H1 (cell line): ENCODE measurements around the gene LRRC9. TPM values are rescaled to one million over a fixed set of nuclear protein-coding genes. Genes with fewer than 3 reads are reported as not detected.

Experiments
- CTCF ChIA-PET: fragments of 300-600 bp; sonication (Branson Sonifier 250); formaldehyde crosslinking; loops from one replicate; lab custom pipeline; 2021; ENCODE audit not compliant: partially characterized antibody; lab: Charles Lee
- POLR2A ChIA-PET: fragments of 300-600 bp; sonication (Branson Sonifier 250); formaldehyde crosslinking; loops from one replicate; lab custom pipeline; 2021; ENCODE audit warnings: inconsistent platforms; ENCODE audit not compliant: partially characterized antibody; lab: Charles Lee
- DNase-seq, 2 experiments: peaks; one replicate each; pipeline versions ENCODE4 v3.0.0 to v3.0.0-alpha.2; 2010 to 2022; ENCODE audit warnings: low spot score in 2 of 2, low read depth in 1 of 2, mixed read lengths in 1 of 2
- FAIRE-seq: peaks from 2 replicates; lab custom pipeline; 2011; peaks lifted over from hg19 to GRCh38; lab: Jason Lieb, UNC
- H2AFZ ChIP-seq: 2 replicates; pipeline ENCODE4 v1.8.1; 2012; ENCODE audit warnings: low read length, inconsistent platforms
- H2AK5ac ChIP-seq: 2 replicates; pipeline ENCODE4 v1.6.1; 2013; ENCODE audit warnings: low read depth, low read length
- H2BK120ac ChIP-seq: replicated peaks from 2 replicates; pipeline ENCODE3; 2013; ENCODE audit warnings: low read depth, low read length, inconsistent platforms
- H2BK12ac ChIP-seq: 2 replicates; pipeline ENCODE4 v1.6.1; 2013; ENCODE audit warnings: low read depth, low read length
- H2BK15ac ChIP-seq: 2 replicates; pipeline ENCODE4 v1.6.1; 2013; ENCODE audit warnings: low read length
- H2BK20ac ChIP-seq: 2 replicates; pipeline ENCODE4 v1.6.1; 2013; ENCODE audit warnings: low read length
- H2BK5ac ChIP-seq: 2 replicates; pipeline ENCODE4 v1.6.1; 2013; ENCODE audit warnings: low read depth, low read length
- H3K14ac ChIP-seq: 2 replicates; pipeline ENCODE4 v1.6.1; 2013; ENCODE audit warnings: inconsistent platforms; ENCODE audit not compliant: insufficient read length
- H3K18ac ChIP-seq: 2 replicates; pipeline ENCODE4 v1.6.1; 2013; ENCODE audit warnings: low read length; ENCODE audit errors: extremely low read depth
- H3K23ac ChIP-seq: 2 replicates; pipeline ENCODE4 v1.6.1; 2013; ENCODE audit warnings: inconsistent platforms; ENCODE audit not compliant: insufficient read length
- H3K23me2 ChIP-seq: 2 replicates; pipeline ENCODE4 v1.6.1; 2013; ENCODE audit warnings: low read depth, low read length
- H3K27ac ChIP-seq: 2 replicates; pipeline ENCODE4 v1.6.1; 2011; ENCODE audit warnings: low read depth, low read length, inconsistent platforms
- H3K27me3 ChIP-seq, 4 experiments: replicated peaks in 1 of 4; 1 replicate in 1 of 4; 2 replicates in 3 of 4; pipeline versions ENCODE4 v1.6.1 to v1.8.1; 2011 to 2013; ENCODE audit warnings: low read length in 3 of 4, mild to moderate bottlenecking in 3 of 4, inconsistent platforms in 2 of 4, mixed read lengths in 2 of 4, moderate library complexity in 1 of 4; ENCODE audit not compliant: control insufficient read depth in 3 of 4, insufficient read depth in 3 of 4; ENCODE audit errors: extremely low read depth in 1 of 4
- H3K36me3 ChIP-seq, 4 experiments: 2 replicates each; pipeline versions ENCODE4 v1.6.1 to v1.8.1; 2011 to 2013; ENCODE audit warnings: mild to moderate bottlenecking in 4 of 4, low read length in 3 of 4, moderate library complexity in 2 of 4, control low read depth in 1 of 4, inconsistent platforms in 1 of 4; ENCODE audit not compliant: insufficient read depth in 4 of 4, control insufficient read depth in 2 of 4
- H3K4ac ChIP-seq: replicated peaks from 2 replicates; pipeline ENCODE3; 2013; ENCODE audit warnings: low read length, low read depth, mixed read lengths, inconsistent platforms; ENCODE audit not compliant: insufficient read length
- H3K4me1 ChIP-seq, 4 experiments: replicated peaks in 1 of 4; 1 replicate in 1 of 4; 2 replicates in 3 of 4; pipeline versions ENCODE4 v1.6.1 to v1.8.1; 2011 to 2013; ENCODE audit warnings: low read length in 3 of 4, inconsistent platforms in 2 of 4, mixed read lengths in 1 of 4; ENCODE audit not compliant: insufficient read depth in 4 of 4, control insufficient read depth in 3 of 4
- H3K4me2 ChIP-seq, 2 experiments: 2 replicates each; pipeline versions ENCODE4 v1.6.1 to v1.8.1; 2011 to 2013; ENCODE audit warnings: low read depth in 2 of 2, low read length in 2 of 2, control low read depth in 1 of 2, inconsistent platforms in 1 of 2, mild to moderate bottlenecking in 1 of 2; ENCODE audit not compliant: insufficient read depth in 1 of 2
- H3K4me3 ChIP-seq, 4 experiments: fragments of 200-600, 300-600 bp in 1 of 4; sonication (generic), shearing (Covaris generic), sonication (Bioruptor Twin) in 1 of 4; 2 replicates each; pipeline versions ENCODE4 v1.5.1 to v1.8.1; 2011 to 2016; ENCODE audit warnings: low read length in 4 of 4, low read depth in 3 of 4, control low read depth in 2 of 4, inconsistent platforms in 2 of 4, mild to moderate bottlenecking in 2 of 4, mixed read lengths in 1 of 4, moderate library complexity in 1 of 4; ENCODE audit not compliant: insufficient read depth in 2 of 4; ENCODE audit errors: extremely low read depth in 1 of 4
- H3K56ac ChIP-seq: replicated peaks from 2 replicates; pipeline ENCODE3; 2013; ENCODE audit warnings: low read depth, mild to moderate bottlenecking, mixed read lengths, low read length, inconsistent platforms; ENCODE audit not compliant: insufficient read length
- H3K79me1 ChIP-seq: 2 replicates; pipeline ENCODE4 v1.6.1; 2013; ENCODE audit warnings: low read depth, low read length, control low read depth
- H3K79me2 ChIP-seq, 2 experiments: 2 replicates each; pipeline versions ENCODE4 v1.6.1 to v1.8.1; 2012 to 2013; ENCODE audit warnings: low read length in 2 of 2, mild to moderate bottlenecking in 2 of 2, inconsistent platforms in 1 of 2; ENCODE audit not compliant: insufficient read depth in 2 of 2, control insufficient read depth in 1 of 2
- H3K9ac ChIP-seq, 4 experiments: replicated peaks in 1 of 4; 1 replicate in 1 of 4; 2 replicates in 3 of 4; pipeline versions ENCODE4 v1.6.1 to v1.8.1; 2011 to 2013; ENCODE audit warnings: low read depth in 3 of 4, low read length in 3 of 4, control low read depth in 2 of 4, mild to moderate bottlenecking in 2 of 4, moderate library complexity in 2 of 4, inconsistent platforms in 1 of 4; ENCODE audit errors: extremely low read depth in 1 of 4
- H3K9me3 ChIP-seq, 2 experiments: 2 replicates each; pipeline versions ENCODE4 v1.6.1 to v1.8.1; 2012 to 2013; ENCODE audit warnings: mild to moderate bottlenecking in 2 of 2, moderate library complexity in 2 of 2, control low read depth in 1 of 2, inconsistent platforms in 1 of 2, low read depth in 1 of 2, low read length in 1 of 2, mixed read lengths in 1 of 2; ENCODE audit not compliant: insufficient read depth in 2 of 2
- H4K20me1 ChIP-seq, 2 experiments: replicated peaks in 1 of 2; 2 replicates each; pipeline versions ENCODE3 to v1.8.1; 2011 to 2013; ENCODE audit warnings: inconsistent platforms in 2 of 2, low read length in 2 of 2, mild to moderate bottlenecking in 1 of 2; ENCODE audit not compliant: insufficient read depth in 2 of 2, control insufficient read depth in 1 of 2
- H4K5ac ChIP-seq: 2 replicates; pipeline ENCODE4 v1.6.1; 2013; ENCODE audit warnings: low read length, low read depth, mixed read lengths, inconsistent platforms; ENCODE audit not compliant: insufficient read length
- H4K8ac ChIP-seq: 2 replicates; pipeline ENCODE4 v1.8.0; 2013; ENCODE audit warnings: mild to moderate bottlenecking, moderate library complexity, low read length, inconsistent platforms; ENCODE audit not compliant: insufficient read depth; ENCODE audit errors: extremely low read depth
- H4K91ac ChIP-seq: replicated peaks from 2 replicates; pipeline ENCODE3; 2013; ENCODE audit warnings: low read length, mixed read lengths, inconsistent platforms; ENCODE audit not compliant: insufficient read length
- CBX5 ChIP-seq: fragments of 300-800, 300-1000 bp; sonication (generic); IDR thresholded peaks from 2 replicates; pipeline ENCODE4 v1.7.1; 2016; ENCODE audit warnings: antibody characterized with exemption, low read length, low read depth
- CEBPB ChIP-seq: IDR thresholded peaks from 2 replicates; pipeline ENCODE4 v1.6.1; 2012; ENCODE audit warnings: low read depth, low read length
- E2F6 ChIP-seq: IDR thresholded peaks from 2 replicates; pipeline ENCODE4 v1.6.1; 2012; ENCODE audit warnings: inconsistent platforms
- FOSL1 ChIP-seq: IDR thresholded peaks from 2 replicates; pipeline ENCODE4 v1.6.1; 2011; ENCODE audit warnings: mild to moderate bottlenecking, low read depth, low read length, moderate library complexity; ENCODE audit not compliant: insufficient read depth
- GTF2F1 ChIP-seq: IDR thresholded peaks from 2 replicates; pipeline ENCODE4 v1.6.1; 2012; ENCODE audit warnings: low read depth, low read length, improper control_type of control experiment, borderline replicate concordance
- MAX ChIP-seq: IDR thresholded peaks from 2 replicates; pipeline ENCODE4 v1.6.1; 2012; ENCODE audit warnings: inconsistent platforms
- SAP30 ChIP-seq: fragments of 300-600 bp; sonication (generic); IDR thresholded peaks from 2 replicates; pipeline ENCODE4 v1.7.1; 2012; ENCODE audit warnings: low read length, moderate library complexity, mild to moderate bottlenecking, inconsistent platforms; ENCODE audit not compliant: insufficient read depth, insufficient replicate concordance
- SIX5 ChIP-seq: IDR thresholded peaks from 2 replicates; pipeline ENCODE4 v1.6.1; 2011; ENCODE audit warnings: mild to moderate bottlenecking, low read depth, low read length
- TAF1 ChIP-seq: IDR thresholded peaks from 2 replicates; pipeline ENCODE4 v1.6.1; 2011; ENCODE audit warnings: mild to moderate bottlenecking, low read depth, low read length
- TBP ChIP-seq: IDR thresholded peaks from 2 replicates; pipeline ENCODE4 v1.6.1; 2011; ENCODE audit warnings: low read depth, low read length, improper control_type of control experiment
- YY1 ChIP-seq: IDR thresholded peaks from 2 replicates; pipeline ENCODE4 v1.6.1; 2011; ENCODE audit warnings: low read depth, mild to moderate bottlenecking, low read length
- WGBS, 2 experiments: shearing (Covaris generic) in 1 of 2; methylation state at CpG; one replicate each; pipeline versions ENCODE4 v1.1.6 to v1.1.7; 2013 to 2015; ENCODE audit warnings: low lambda C conversion rate in 2 of 2, mixed read lengths in 2 of 2, inconsistent platforms in 1 of 2, low coverage in 1 of 2, missing lambda C conversion rate in 1 of 2; ENCODE audit not compliant: insufficient replicate concordance in 2 of 2, insufficient coverage in 1 of 2, insufficient read length in 1 of 2; ENCODE audit errors: extremely low coverage in 1 of 2, missing lambda C conversion rate in 1 of 2; 5-methylcytosine and 5-hydroxymethylcytosine counted together
- polyA plus RNA-seq, 7 experiments: library from polyadenylated mRNA; depleted of rRNA in 3 of 7; stranded (reverse) in 5 of 7; unstranded in 2 of 7; fragments of >200 nt in 5 of 7; fragments of 200-250 nt in 2 of 7; gene quantifications; 1 replicate in 5 of 7; 2 replicates in 1 of 7; 4 replicates in 1 of 7; pipeline versions ENCODE4 v1.2.1 to v1.2.3, GENCODE V29; 2011 to 2013; ENCODE audit warnings: missing spikeins in 2 of 7, mixed read lengths in 2 of 7
- total RNA-seq: library from RNA; stranded (reverse); fragmentation: NEBNext Ultra II Directional; extraction: Animal tissue kit (Norgen Biotek cat#: 25700); gene quantifications from 2 replicates; pipeline ENCODE4 v1.2.1, GENCODE V29; 2021

Gene LRRC9
- total and polyA plus RNA-seq, 2 of the 8 experiments (the other 6 are each of a cell fraction or from before 2014, with no cell fraction given): 0.12 to 0.84 TPM

- 92% methylated on average over 1 of the region's 1 CpG; no CpG with 5 or more reads in 1 of the 2 experiments for WGBS, 2 experiments
- Histone ChIP-seq H3K4me3 (no peak overlapping the region), H3K27me3 (no peaks in the 10 kb centered on the region), H3K23me2 (no peaks in the 10 kb centered on the region), H4K20me1 (no peaks in the 10 kb centered on the region), H4K8ac (no peak overlapping the region), H3K79me1 (no peaks in the 10 kb centered on the region), H3K36me3 (no peaks in the 10 kb centered on the region), H2BK15ac (no peak overlapping the region), H2AK5ac (no peak overlapping the region), H3K14ac (no peak overlapping the region), H2AFZ (no peak overlapping the region), H3K9me3 (peaks cover 8 to 21% of the 10 kb centered on the region in 2 experiments; a peak in 3 of 4 replicates), H4K91ac (no peak overlapping the region), H2BK20ac (no peak overlapping the region), H2BK5ac (no peak overlapping the region), H3K4me1 (no peaks in the 10 kb centered on the region), H3K23ac (no peak overlapping the region), H3K18ac (no peak overlapping the region), H3K27ac (no peak overlapping the region), H2BK12ac (no peak overlapping the region), H3K4me2 (no peak overlapping the region), H2BK120ac (no peak overlapping the region), H3K9ac (no peak overlapping the region), H3K79me2 (no peaks in the 10 kb centered on the region), H3K56ac (no peak overlapping the region), H3K4ac (no peak overlapping the region), H4K5ac (no peak overlapping the region)
- TF ChIP-seq CBX5: no peak
- TF ChIP-seq FOSL1: no peak
- no peak for TF ChIP-seq E2F6
- no peak for TF ChIP-seq YY1
- no peak for TF ChIP-seq SAP30
- no peak for TF ChIP-seq TAF1
- TF ChIP-seq GTF2F1: no peak
- no peak for TF ChIP-seq MAX
- no peak for TF ChIP-seq CEBPB
- TF ChIP-seq SIX5: no peak
- TF ChIP-seq TBP: no peak
- no peak for DNase-seq
- CTCF ChIA-PET: no interaction called here
- POLR2A ChIA-PET: no interaction called here
- no peak for FAIRE-seq
Observed at GRCh38 chr14:60014402-60014801, 94.5 kb downstream of the LRRC9 start.
